Testis (tissue), 3 donors: ENCODE measurements around the gene SNED1. TPM values are rescaled to one million over a fixed set of nuclear protein-coding genes. Genes with fewer than 3 reads are reported as not detected.

ENCODE experiments used
- DNase-seq: peaks from one replicate; pipeline ENCODE4 v3.0.0-alpha.2; 2019
- H3K27ac ChIP-seq, 2 donors: fragments of 200-600 bp; sonication (generic); one replicate each; pipeline ENCODE4 v1.5.1; 2019
- H3K27me3 ChIP-seq: fragments of 200-600 bp; sonication (generic); one replicate; pipeline ENCODE4 v1.5.1; 2019
- H3K36me3 ChIP-seq: fragments of 200-600 bp; sonication (generic); one replicate; pipeline ENCODE4 v1.5.1; 2017; ENCODE audit warnings: low read depth; ENCODE audit errors: missing control alignments
- H3K4me1 ChIP-seq: fragments of 200-600 bp; sonication (generic); one replicate; pipeline ENCODE4 v1.5.1; 2019
- H3K4me3 ChIP-seq, 2 donors: fragments of 200-600 bp; sonication (generic); one replicate each; pipeline ENCODE4 v1.5.1; 2017 to 2019
- H3K9me3 ChIP-seq: fragments of 200-600 bp; sonication (generic); one replicate; pipeline ENCODE4 v1.5.1; 2017
- POLR2A ChIP-seq: fragments of 450-650 bp; IDR thresholded peaks from one replicate; pipeline ENCODE4 v1.6.1; 2017; ENCODE audit warnings: antibody characterized with exemption, mild to moderate bottlenecking, moderate library complexity
- WGBS, 2 donors: methylation state at CpG; one replicate each; pipeline ENCODE4 v1.1.5; 2018; 5-methylcytosine and 5-hydroxymethylcytosine counted together
- intact Hi-C: fragments of 100-400 bp; cut with DNase I; formaldehyde crosslinking; loops from one replicate; pipeline ENCODE4 v1.15.1; 2023; ENCODE audit warnings: low total_unique reads
- polyA plus RNA-seq: library from polyadenylated mRNA; stranded (reverse); fragments of 350-450 nt; fragmentation: Illumina TruSeq; extraction: RNeasy Lipid Tissue Mini Kit (QIAGEN cat#74804); gene quantifications from one replicate; pipeline ENCODE4 v1.2.3, GENCODE V29; 2014; ENCODE audit warnings: low read depth, low replicate concordance; ENCODE audit not compliant: insufficient read depth
- total RNA-seq, 2 donors: library from RNA; depleted of rRNA; stranded (reverse); fragments of >200 nt; gene quantifications; one replicate each; pipeline ENCODE4 v1.2.3, GENCODE V29; 2016
- TF ChIP-seq, protein P1 (sequence below), 3 experiments: fragments of 450-650 bp in 2 of 3; fragments of 200-600 bp in 1 of 3; sonication (generic) in 1 of 3; IDR thresholded peaks; one replicate each; pipeline ENCODE4 v1.5.1; 2016 to 2019; ENCODE audit warnings: antibody characterized with exemption in 3 of 3, mild to moderate bottlenecking in 2 of 3, moderate library complexity in 1 of 3

The SNED1 gene
- total and polyA plus RNA-seq, 3 donors from 2014 or later = 15.8 to 107 (median 82.7) TPM

DNA sequence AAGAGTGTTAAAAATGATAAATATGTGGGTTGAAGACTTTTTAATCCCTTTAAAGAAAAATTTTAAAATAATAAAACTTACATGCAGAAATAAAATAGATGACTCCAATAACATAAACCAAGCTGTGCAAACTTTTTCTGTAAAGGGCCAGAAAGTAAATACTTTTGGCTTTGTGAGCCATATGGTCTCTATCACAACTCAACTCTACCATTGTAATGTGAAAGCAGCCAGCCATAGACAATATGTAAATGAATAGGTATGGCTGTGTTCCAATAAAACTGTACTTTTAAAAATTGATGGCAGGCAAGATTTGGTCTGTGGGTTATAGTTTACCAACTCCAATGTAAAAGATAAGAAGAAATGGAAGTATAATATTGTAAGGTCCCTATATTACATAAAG lies 45.2 kb downstream of the SNED1 start:
- no peak for DNase-seq
- Histone ChIP-seq H3K36me3 (no peaks in the 10 kb centered on the region), H3K4me3 (no peak overlapping the region), H3K27ac (no peak overlapping the region), H3K4me1 (no peaks in the 10 kb centered on the region), H3K9me3 (no peaks in the 10 kb centered on the region), H3K27me3 (no peaks in the 10 kb centered on the region)
- intact Hi-C loops = no loop called here
- TF ChIP-seq, protein P1, sequence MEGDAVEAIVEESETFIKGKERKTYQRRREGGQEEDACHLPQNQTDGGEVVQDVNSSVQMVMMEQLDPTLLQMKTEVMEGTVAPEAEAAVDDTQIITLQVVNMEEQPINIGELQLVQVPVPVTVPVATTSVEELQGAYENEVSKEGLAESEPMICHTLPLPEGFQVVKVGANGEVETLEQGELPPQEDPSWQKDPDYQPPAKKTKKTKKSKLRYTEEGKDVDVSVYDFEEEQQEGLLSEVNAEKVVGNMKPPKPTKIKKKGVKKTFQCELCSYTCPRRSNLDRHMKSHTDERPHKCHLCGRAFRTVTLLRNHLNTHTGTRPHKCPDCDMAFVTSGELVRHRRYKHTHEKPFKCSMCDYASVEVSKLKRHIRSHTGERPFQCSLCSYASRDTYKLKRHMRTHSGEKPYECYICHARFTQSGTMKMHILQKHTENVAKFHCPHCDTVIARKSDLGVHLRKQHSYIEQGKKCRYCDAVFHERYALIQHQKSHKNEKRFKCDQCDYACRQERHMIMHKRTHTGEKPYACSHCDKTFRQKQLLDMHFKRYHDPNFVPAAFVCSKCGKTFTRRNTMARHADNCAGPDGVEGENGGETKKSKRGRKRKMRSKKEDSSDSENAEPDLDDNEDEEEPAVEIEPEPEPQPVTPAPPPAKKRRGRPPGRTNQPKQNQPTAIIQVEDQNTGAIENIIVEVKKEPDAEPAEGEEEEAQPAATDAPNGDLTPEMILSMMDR (IDR thresholded peaks at IDR 0.05) = no peak
- TF ChIP-seq POLR2A = no peak

DNA sequence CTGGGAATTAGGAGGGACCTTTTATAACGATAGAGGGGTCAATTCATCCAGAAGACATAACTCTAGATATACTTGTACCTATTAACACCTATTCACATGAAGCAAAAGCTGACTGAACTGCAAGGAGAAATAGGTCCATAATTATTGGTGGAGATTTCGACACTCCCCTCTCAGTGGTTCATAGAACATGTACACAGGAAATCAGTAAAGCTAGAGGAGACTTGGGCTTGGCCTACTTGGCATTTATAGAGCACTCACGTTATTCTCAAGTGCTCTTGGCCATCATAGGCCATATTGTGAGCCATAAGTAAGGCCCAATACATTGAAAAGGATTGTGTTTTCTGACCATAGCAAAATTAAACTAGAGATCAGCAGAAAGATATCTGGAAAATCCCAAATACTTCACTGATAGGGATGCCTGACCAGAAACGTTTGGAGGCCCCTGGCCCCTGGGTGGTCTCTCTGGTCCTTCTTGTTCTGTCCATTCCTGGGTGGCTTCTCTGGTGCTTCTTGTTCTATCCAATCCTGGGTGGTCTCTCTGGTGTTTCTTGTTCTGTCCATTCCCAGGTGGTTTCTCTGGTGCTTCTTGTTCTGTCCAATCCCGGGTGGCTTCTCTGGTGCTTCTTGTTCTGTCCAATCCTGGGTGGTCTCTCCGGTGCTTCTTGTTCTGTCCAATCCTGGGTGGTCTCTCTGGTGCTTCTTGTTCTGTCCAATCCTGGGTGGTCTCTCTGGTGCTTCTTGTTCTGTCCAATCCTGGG lies 49.0 kb downstream of the SNED1 start:
- no peaks in the 10 kb centered on the region for H3K36me3 ChIP-seq
- no peak overlapping the region for H3K27ac ChIP-seq
- intact Hi-C loops = no loop called here
- H3K27me3 ChIP-seq = no peaks in the 10 kb centered on the region
- WGBS, 2 donors = 36 to 58% methylated on average over 6 of the region's 6 CpGs
- no peaks in the 10 kb centered on the region for H3K4me1 ChIP-seq
- no peaks in the 10 kb centered on the region for H3K9me3 ChIP-seq
- TF ChIP-seq POLR2A = no peak
- TF ChIP-seq, protein P1 (IDR thresholded peaks at IDR 0.05) = no peak
- DNase-seq = peak; percentile 61
- H3K4me3 ChIP-seq = no peak overlapping the region

DNA sequence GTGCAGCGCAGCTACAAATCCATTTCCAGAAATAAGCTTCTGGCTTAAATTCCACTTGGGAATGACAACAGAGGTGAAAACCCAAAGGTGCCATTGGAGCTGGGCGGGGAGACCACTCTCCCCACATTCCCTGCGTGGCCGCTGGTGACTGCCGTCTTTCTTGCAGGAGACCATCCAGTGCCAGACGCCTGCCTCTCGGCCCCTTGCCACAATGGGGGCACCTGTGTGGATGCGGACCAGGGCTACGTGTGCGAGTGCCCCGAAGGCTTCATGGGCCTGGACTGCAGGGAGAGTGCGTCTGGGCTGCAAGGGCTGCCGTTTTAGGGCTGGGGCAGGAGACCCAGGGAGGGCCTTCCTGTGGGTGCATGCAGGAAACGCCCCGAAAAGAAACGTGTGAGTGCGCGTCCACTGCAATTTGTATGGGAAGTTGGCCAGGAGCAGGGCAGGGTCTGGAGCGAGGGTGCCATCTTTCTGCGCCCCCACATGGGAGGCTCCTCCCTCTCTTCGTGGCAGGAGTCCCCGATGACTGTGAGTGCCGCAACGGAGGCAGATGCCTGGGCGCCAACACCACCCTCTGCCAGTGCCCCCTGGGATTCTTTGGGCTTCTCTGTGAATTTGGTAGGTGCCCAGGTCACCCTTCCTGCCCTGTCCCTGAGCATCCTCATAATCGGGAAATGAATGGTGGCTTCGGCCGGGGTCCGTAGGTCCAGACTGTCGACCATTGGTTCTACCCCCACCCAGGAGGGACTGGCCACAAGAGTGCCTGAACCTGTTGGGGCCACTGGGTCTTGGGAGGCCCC lies 49.9 kb downstream of the SNED1 start:
- DNase-seq = no peak
- TF ChIP-seq, protein P1 (IDR thresholded peaks at IDR 0.05) = no peak
- TF ChIP-seq POLR2A = no peak
- Histone ChIP-seq H3K27me3 (no peaks in the 10 kb centered on the region), H3K27ac (no peak overlapping the region), H3K4me1 (no peaks in the 10 kb centered on the region), H3K36me3 (no peaks in the 10 kb centered on the region), H3K9me3 (no peaks in the 10 kb centered on the region), H3K4me3 (no peak overlapping the region)
- WGBS, 2 donors = 72 to 80% methylated on average over 11 to 30 of the region's 30 CpGs
- intact Hi-C loops = no loop called here

DNA sequence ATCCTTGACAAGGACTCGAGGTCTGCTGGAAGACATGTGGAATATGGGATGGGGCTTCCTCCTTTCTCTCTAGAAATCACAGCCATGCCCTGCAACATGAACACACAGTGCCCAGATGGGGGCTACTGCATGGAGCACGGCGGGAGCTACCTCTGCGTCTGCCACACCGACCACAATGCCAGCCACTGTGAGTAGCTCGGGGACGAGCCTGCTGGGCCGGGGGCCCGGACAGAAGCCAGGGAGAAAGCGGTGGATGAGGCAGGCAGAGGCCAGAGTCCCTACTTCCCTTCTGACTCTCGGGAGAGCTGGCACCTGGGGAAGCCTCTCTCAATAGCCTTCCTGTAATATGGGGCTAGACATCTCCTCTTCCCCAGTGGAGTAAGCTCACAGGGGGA lies 50.5 kb downstream of the SNED1 start:
- H3K36me3 ChIP-seq = no peaks in the 10 kb centered on the region
- H3K4me3 ChIP-seq = no peak overlapping the region
- H3K9me3 ChIP-seq = no peaks in the 10 kb centered on the region
- 54 to 88% methylated on average over 7 to 11 of the region's 11 CpGs for WGBS, 2 donors
- intact Hi-C loops = no loop called here
- no peaks in the 10 kb centered on the region for H3K27me3 ChIP-seq
- H3K4me1 ChIP-seq = no peaks in the 10 kb centered on the region
- TF ChIP-seq, protein P1 (IDR thresholded peaks at IDR 0.05) = no peak
- no peak overlapping the region for H3K27ac ChIP-seq
- peak; percentile 10 for DNase-seq
